ENCODE measurements around the gene BOC.

The BOC gene

DNA sequence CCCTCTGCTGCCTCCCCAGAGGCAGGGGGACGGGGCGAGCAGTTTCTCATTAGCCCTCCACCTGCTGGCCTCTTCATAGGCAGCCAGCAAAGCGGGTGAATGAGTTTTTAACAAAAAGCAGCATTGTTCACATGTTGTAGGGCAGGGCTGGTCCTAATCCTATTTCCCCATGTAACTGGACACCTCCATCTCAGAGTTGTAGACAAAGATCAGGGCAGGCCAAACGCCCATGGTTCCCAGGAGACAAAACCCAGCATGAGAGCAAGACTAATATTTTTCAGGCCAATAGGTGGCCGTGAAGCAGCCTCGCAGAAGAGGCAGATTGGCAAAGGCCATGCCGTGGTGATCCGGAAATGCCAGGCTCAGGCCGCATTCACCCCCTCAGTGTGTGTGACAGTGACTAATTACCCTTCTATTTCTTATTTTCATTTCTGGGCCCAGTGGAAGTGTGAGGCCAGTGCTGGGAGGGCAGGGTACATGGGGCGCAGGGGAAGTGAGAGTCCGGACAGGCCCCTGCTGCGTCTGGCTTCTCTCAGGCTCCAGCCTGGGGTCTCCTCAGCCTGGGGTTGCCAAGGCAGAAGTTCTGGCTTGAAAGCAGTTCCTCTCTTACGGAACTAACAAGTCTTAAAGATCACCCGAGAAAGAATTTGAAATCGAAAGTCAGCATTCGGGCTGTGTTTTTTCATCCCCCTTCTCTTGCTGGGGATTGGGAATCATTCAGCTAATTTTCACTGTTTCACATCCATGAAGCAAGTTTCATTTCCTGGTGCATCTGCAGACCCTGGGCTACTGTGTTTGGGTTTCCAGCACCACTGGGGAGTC lies 64.8 kb downstream of the BOC start:
- H3K9me3 ChIP-seq = no peaks in the 10 kb centered on the region
- DNase-seq (ENCODE audit: low spot score in 2 of 2) = peak; percentile 86 to 95
- no peak overlapping the region for H3K4me3 ChIP-seq
- H3K36me3 ChIP-seq (replicated peaks) = no peaks in the 10 kb centered on the region
- H3K27me3 ChIP-seq (ENCODE audit: low read depth) = no peaks in the 10 kb centered on the region
- H3K4me1 ChIP-seq = peaks cover 15% of the 10 kb centered on the region
- in situ Hi-C loops (cut with MboI; ENCODE audit: low sequenced_read_pairs) = loop anchor here (25.0 kb wide), 1 partner anchor 639 kb away; the partner anchor contains the start of gene CCDC80

DNA sequence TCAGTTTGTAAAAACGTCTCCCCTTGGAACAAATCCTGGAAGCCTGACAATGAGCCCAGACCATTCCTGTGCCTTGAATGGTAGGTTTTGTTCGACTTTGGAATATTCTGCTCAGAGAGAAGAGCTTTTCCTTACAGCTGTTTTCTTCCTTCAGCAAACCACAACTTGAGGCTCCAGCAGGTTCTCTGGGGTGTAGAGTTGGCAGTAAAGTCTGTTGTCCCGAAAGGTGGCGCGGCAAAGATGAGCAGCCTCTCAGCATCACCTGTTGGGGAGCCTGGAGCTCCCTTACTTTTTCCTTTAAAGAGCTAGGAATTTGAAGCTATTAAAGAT lies 65.4 kb downstream of the BOC start:
- H3K36me3 ChIP-seq (replicated peaks) = no peaks in the 10 kb centered on the region
- no peak overlapping the region for H3K4me3 ChIP-seq
- no peaks in the 10 kb centered on the region for H3K27me3 ChIP-seq (ENCODE audit: low read depth)
- H3K9me3 ChIP-seq = no peaks in the 10 kb centered on the region
- DNase-seq (ENCODE audit: low spot score in 2 of 2) = no peak
- in situ Hi-C loops (cut with MboI; ENCODE audit: low sequenced_read_pairs) = loop anchor here (25.0 kb wide), 1 partner anchor 639 kb away; the partner anchor contains the start of gene CCDC80
- H3K4me1 ChIP-seq = peaks cover 15% of the 10 kb centered on the region

GRCh38 chr3:113277414-113277813 lies 66.1 kb downstream of the BOC start:
- Histone ChIP-seq H3K9me3 (no peaks in the 10 kb centered on the region), H3K36me3 (replicated peaks) (no peaks in the 10 kb centered on the region), H3K27me3 (ENCODE audit: low read depth) (no peaks in the 10 kb centered on the region), H3K4me1 (peaks cover 15% of the 10 kb centered on the region), H3K4me3 (no peak overlapping the region)
- no peak for DNase-seq (ENCODE audit: low spot score in 2 of 2)
- in situ Hi-C loops (cut with MboI; ENCODE audit: low sequenced_read_pairs) = loop anchor here (25.0 kb wide), 1 partner anchor 640 kb away; the partner anchor contains the start of gene CCDC80

DNA sequence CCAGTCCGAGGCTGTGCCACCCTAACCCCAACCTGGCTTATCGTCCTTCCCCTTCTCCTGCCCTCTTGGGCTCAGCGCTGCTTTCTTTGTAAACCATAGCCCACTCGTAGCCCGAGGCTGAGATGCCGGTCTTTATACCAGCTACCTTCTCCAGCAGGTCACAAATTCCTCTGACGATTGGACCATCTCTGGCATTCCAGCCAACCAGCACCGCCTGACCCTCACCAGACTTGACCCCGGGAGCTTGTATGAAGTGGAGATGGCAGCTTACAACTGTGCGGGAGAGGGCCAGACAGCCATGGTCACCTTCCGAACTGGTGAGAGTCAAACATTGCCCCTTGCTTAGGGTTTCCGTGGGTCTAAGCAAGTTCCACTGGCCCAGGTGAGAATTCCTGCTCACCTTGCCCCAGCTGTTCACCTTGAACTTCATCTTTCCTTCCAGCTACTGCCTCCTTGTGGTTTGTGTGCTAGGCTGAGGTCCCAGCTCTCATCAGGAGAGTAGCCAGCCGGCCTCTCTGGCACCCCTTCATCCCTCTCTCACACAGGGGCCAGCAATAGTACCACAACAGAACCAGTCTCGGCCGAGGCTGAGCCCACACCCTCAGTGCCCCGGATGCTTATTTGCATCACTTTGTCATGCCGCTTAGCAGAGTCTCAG lies 66.7 kb downstream of the BOC start:
- Histone ChIP-seq H3K4me3 (no peak overlapping the region), H3K4me1 (peaks cover 15% of the 10 kb centered on the region), H3K27me3 (ENCODE audit: low read depth) (no peaks in the 10 kb centered on the region), H3K9me3 (no peaks in the 10 kb centered on the region), H3K36me3 (replicated peaks) (no peaks in the 10 kb centered on the region)
- in situ Hi-C loops (cut with MboI; ENCODE audit: low sequenced_read_pairs) = loop anchor here (25.0 kb wide), 1 partner anchor 641 kb away; the partner anchor contains the start of gene CCDC80
- no peak for DNase-seq (ENCODE audit: low spot score in 2 of 2)

- no peak for DNase-seq (ENCODE audit: low spot score in 2 of 2)
- H3K9me3 ChIP-seq = no peaks in the 10 kb centered on the region
- peaks cover 15% of the 10 kb centered on the region for H3K4me1 ChIP-seq
- in situ Hi-C loops (cut with MboI; ENCODE audit: low sequenced_read_pairs) = loop anchor here (25.0 kb wide), 1 partner anchor 641 kb away; the partner anchor contains the start of gene CCDC80
- no peaks in the 10 kb centered on the region for H3K36me3 ChIP-seq (replicated peaks)
- no peaks in the 10 kb centered on the region for H3K27me3 ChIP-seq (ENCODE audit: low read depth)
- no peak overlapping the region for H3K4me3 ChIP-seq
These were observed 67.2 kb downstream of the BOC start for GRCh38 chr3:113278599-113278955.

DNA sequence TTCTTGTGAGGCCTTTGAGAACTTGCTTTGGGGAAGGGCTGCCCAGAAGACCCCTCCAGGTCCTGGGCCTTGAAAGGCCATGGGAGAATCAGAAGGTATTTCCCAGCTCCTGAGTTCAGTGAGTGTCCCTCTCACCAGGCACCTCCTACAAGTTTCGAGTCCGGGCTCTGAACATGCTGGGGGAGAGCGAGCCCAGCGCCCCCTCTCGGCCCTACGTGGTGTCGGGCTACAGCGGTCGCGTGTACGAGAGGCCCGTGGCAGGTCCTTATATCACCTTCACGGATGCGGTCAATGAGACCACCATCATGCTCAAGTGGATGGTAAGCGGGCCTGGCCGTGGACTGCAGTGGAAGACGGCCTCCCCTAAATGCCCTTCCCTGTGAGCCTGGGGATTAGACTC lies 68.3 kb downstream of the BOC start:
- Histone ChIP-seq H3K4me1 (peaks cover 15% of the 10 kb centered on the region), H3K27me3 (ENCODE audit: low read depth) (no peaks in the 10 kb centered on the region), H3K36me3 (replicated peaks) (no peaks in the 10 kb centered on the region), H3K4me3 (no peak overlapping the region), H3K9me3 (no peaks in the 10 kb centered on the region)
- DNase-seq (ENCODE audit: low spot score in 2 of 2) = no peak
- in situ Hi-C loops (cut with MboI; ENCODE audit: low sequenced_read_pairs) = loop anchor here (10.0 to 25.0 kb wide), 2 partner anchors 145 to 642 kb away; partner anchors contain the start of gene CCDC80

DNA sequence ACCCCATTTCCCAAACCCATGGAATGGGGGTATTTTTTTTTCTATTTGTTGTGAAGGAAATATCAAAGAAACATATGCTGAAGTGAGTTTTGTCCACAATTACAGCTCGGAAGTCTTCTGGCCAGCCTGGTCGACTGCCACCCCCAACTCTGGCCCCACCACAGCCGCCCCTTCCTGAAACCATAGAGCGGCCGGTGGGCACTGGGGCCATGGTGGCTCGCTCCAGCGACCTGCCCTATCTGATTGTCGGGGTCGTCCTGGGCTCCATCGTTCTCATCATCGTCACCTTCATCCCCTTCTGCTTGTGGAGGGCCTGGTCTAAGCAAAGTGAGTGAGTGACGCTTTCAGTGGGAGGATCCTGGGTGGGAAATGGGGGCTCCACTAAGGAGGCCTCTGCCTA lies 71.9 kb downstream of the BOC start:
- Histone ChIP-seq H3K9me3 (no peaks in the 10 kb centered on the region), H3K27me3 (ENCODE audit: low read depth) (no peaks in the 10 kb centered on the region), H3K4me3 (no peak overlapping the region), H3K4me1 (no peaks in the 10 kb centered on the region), H3K36me3 (replicated peaks) (no peaks in the 10 kb centered on the region)
- in situ Hi-C loops (cut with MboI; ENCODE audit: low sequenced_read_pairs) = loop anchor here (10.0 to 25.0 kb wide), 2 partner anchors 149 to 646 kb away; partner anchors contain the start of gene CCDC80
- no peak for DNase-seq (ENCODE audit: low spot score in 2 of 2)

GRCh38 chr3:113284453-113285050 lies 73.2 kb downstream of the BOC start:
- no peaks in the 10 kb centered on the region for H3K9me3 ChIP-seq
- no peak overlapping the region for H3K4me3 ChIP-seq
- in situ Hi-C loops (cut with MboI; ENCODE audit: low sequenced_read_pairs) = loop anchor here (5.0 to 25.0 kb wide), 3 partner anchors 150 to 647 kb away; partner anchors contain the start of gene CCDC80
- H3K27me3 ChIP-seq (ENCODE audit: low read depth) = no peaks in the 10 kb centered on the region
- DNase-seq (ENCODE audit: low spot score in 2 of 2) = no peak
- H3K4me1 ChIP-seq = no peaks in the 10 kb centered on the region
- no peaks in the 10 kb centered on the region for H3K36me3 ChIP-seq (replicated peaks)

GRCh38 chr3:113285226-113285625 lies 73.9 kb downstream of the BOC start:
- H3K27me3 ChIP-seq (ENCODE audit: low read depth) = no peaks in the 10 kb centered on the region
- H3K4me1 ChIP-seq = no peaks in the 10 kb centered on the region
- H3K9me3 ChIP-seq = no peaks in the 10 kb centered on the region
- H3K36me3 ChIP-seq (replicated peaks) = no peaks in the 10 kb centered on the region
- H3K4me3 ChIP-seq = no peak overlapping the region
- in situ Hi-C loops (cut with MboI; ENCODE audit: low sequenced_read_pairs) = loop anchor here (5.0 to 25.0 kb wide), 3 partner anchors 150 to 648 kb away; partner anchors contain the start of gene CCDC80
- no peak for DNase-seq (ENCODE audit: low spot score in 2 of 2)

- Histone ChIP-seq H3K27me3 (ENCODE audit: low read depth) (no peaks in the 10 kb centered on the region), H3K4me3 (no peak overlapping the region), H3K9me3 (no peaks in the 10 kb centered on the region), H3K4me1 (no peaks in the 10 kb centered on the region; the same call in 1 of the 2 replicates), H3K36me3 (replicated peaks) (no peaks in the 10 kb centered on the region)
- in situ Hi-C loops (cut with MboI; ENCODE audit: low sequenced_read_pairs) = loop anchor here (5.0 to 25.0 kb wide), 3 partner anchors 151 to 648 kb away; partner anchors contain the start of gene CCDC80
- DNase-seq (ENCODE audit: low spot score in 2 of 2) = no peak
These were observed 74.4 kb downstream of the BOC start for GRCh38 chr3:113285741-113286140.

DNA sequence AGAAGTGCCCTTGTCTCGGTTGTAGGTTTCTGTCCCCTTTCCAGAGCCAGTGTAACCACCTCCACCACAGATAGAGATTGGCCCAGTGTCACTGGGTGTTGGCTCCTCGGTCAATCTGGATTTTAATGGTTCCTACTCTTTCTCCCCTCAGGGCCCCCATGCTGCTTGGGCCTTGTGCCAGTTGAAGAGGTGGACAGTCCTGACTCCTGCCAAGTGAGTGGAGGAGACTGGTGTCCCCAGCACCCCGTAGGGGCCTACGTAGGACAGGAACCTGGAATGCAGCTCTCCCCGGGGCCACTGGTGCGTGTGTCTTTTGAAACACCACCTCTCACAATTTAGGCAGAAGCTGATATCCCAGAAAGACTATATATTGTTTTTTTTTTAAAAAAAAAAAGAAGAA lies 75.2 kb downstream of the BOC start:
- no peaks in the 10 kb centered on the region for H3K9me3 ChIP-seq
- no peak for DNase-seq (ENCODE audit: low spot score in 2 of 2)
- H3K4me1 ChIP-seq = peaks cover 1% of the 10 kb centered on the region
- no peaks in the 10 kb centered on the region for H3K36me3 ChIP-seq (replicated peaks)
- no peak overlapping the region for H3K4me3 ChIP-seq
- no peaks in the 10 kb centered on the region for H3K27me3 ChIP-seq (ENCODE audit: low read depth)
- in situ Hi-C loops (cut with MboI; ENCODE audit: low sequenced_read_pairs) = loop anchor here (5.0 to 25.0 kb wide), 3 partner anchors 152 to 649 kb away; partner anchors contain the start of gene CCDC80

GRCh38 chr3:113287111-113287802 lies 75.9 kb downstream of the BOC start:
- no peak for DNase-seq (ENCODE audit: low spot score in 2 of 2)
- Histone ChIP-seq H3K4me1 (peaks cover 8% of the 10 kb centered on the region), H3K9me3 (no peaks in the 10 kb centered on the region), H3K27me3 (ENCODE audit: low read depth) (no peaks in the 10 kb centered on the region), H3K36me3 (replicated peaks) (no peaks in the 10 kb centered on the region), H3K4me3 (no peak overlapping the region)
- in situ Hi-C loops (cut with MboI; ENCODE audit: low sequenced_read_pairs) = loop anchor here (5.0 to 25.0 kb wide), 3 partner anchors 152 to 650 kb away; partner anchors contain the start of gene CCDC80

Data from HAP-1 (cell line).